ENCODE results near the gene TUBG1. TPM values are rescaled to one million over a fixed set of nuclear protein-coding genes. Genes with fewer than 3 reads are reported as not detected.
A peak's percentile ranks its signal among the peaks of the same experiment; 100 is the strongest.

TUBG1 gene
- total and polyA plus RNA-seq, 8 donors = 31.5 to 63.2 (median 39.9) TPM

GRCh38 chr17:42578282-42578869, 31.1 kb upstream of the TUBG1 start:
- no peaks in the 10 kb centered on the region for H3K27me3 ChIP-seq
- H3K9me3 ChIP-seq = no peaks in the 10 kb centered on the region
- intact Hi-C loops (cut with DNase I) = loop anchor here in 1 of 2 donors (5.0 kb wide), 1 partner anchor 99 kb away; the partner anchor contains the start of gene PLEKHH3
- TF ChIP-seq CTCF (IDR thresholded peaks at IDR 0.05) = peak; percentile 45 to 66
- DNase-seq = peak; percentile 62 to 84 (median 73)
- H3K36me3 ChIP-seq = peaks cover 0 to 59% of the 10 kb centered on the region in 2 donors
- peak overlapping the region; percentile 68 to 73 for H3K4me3 ChIP-seq
- peak overlapping the region; percentile 90 to 98 for H3K27ac ChIP-seq
- peaks cover 11 to 28% of the 10 kb centered on the region in 2 donors for H3K4me1 ChIP-seq
- ATAC-seq = peak; percentile 85

- Histone ChIP-seq H3K4me1 (peaks cover 11 to 34% of the 10 kb centered on the region in 2 donors), H3K4me3 (no peak overlapping the region), H3K36me3 (peaks cover 0 to 60% of the 10 kb centered on the region in 2 donors), H3K9me3 (no peaks in the 10 kb centered on the region), H3K27ac (no peak overlapping the region), H3K27me3 (no peaks in the 10 kb centered on the region)
- intact Hi-C loops (cut with DNase I) = loop anchor here in 1 of 2 donors (5.0 kb wide), 1 partner anchor 97 kb away; the partner anchor contains the start of gene PLEKHH3
- ATAC-seq (no peak), DNase-seq (no peak)
- TF ChIP-seq CTCF (IDR thresholded peaks at IDR 0.05) = no peak
Observed at GRCh38 chr17:42579794-42580551, 29.5 kb upstream of the TUBG1 start.

GRCh38 chr17:42581744-42582270, 27.7 kb upstream of the TUBG1 start:
- DNase-seq (no peak), ATAC-seq (no peak)
- H3K27me3 ChIP-seq = no peaks in the 10 kb centered on the region
- H3K4me1 ChIP-seq = peaks cover 15 to 38% of the 10 kb centered on the region in 2 donors
- no peaks in the 10 kb centered on the region for H3K9me3 ChIP-seq
- peaks cover 0 to 75% of the 10 kb centered on the region in 2 donors for H3K36me3 ChIP-seq
- H3K27ac ChIP-seq = no peak overlapping the region
- TF ChIP-seq CTCF (IDR thresholded peaks at IDR 0.05) = no peak
- no peak overlapping the region for H3K4me3 ChIP-seq
- intact Hi-C loops (cut with DNase I) = no loop called here

GRCh38 chr17:42584880-42585279, 24.6 kb upstream of the TUBG1 start:
- no peak overlapping the region for H3K4me3 ChIP-seq
- DNase-seq = no peak
- peaks cover 0 to 100% of the 10 kb centered on the region in 2 donors for H3K36me3 ChIP-seq
- H3K9me3 ChIP-seq = no peaks in the 10 kb centered on the region
- TF ChIP-seq CTCF (IDR thresholded peaks at IDR 0.05) = no peak
- intact Hi-C loops (cut with DNase I) = no loop called here
- peaks cover 4 to 19% of the 10 kb centered on the region in 2 donors for H3K4me1 ChIP-seq
- H3K27ac ChIP-seq = peak overlapping the region; percentile 8 to 66
- H3K27me3 ChIP-seq = no peaks in the 10 kb centered on the region
- peak; percentile 23 for ATAC-seq

GRCh38 chr17:42585353-42585752, 24.1 kb upstream of the TUBG1 start:
- DNase-seq = no peak
- no peaks in the 10 kb centered on the region for H3K9me3 ChIP-seq
- peak; percentile 88 for ATAC-seq
- no peak overlapping the region for H3K4me3 ChIP-seq
- intact Hi-C loops (cut with DNase I) = no loop called here
- peak overlapping the region; percentile 8 to 66 for H3K27ac ChIP-seq
- H3K27me3 ChIP-seq = no peaks in the 10 kb centered on the region
- peaks cover 0 to 100% of the 10 kb centered on the region in 2 donors for H3K36me3 ChIP-seq
- no peak for TF ChIP-seq CTCF (IDR thresholded peaks at IDR 0.05)
- H3K4me1 ChIP-seq = peaks cover 4 to 19% of the 10 kb centered on the region in 2 donors
